Esophagus (tissue), 2 donors: Measurements from ENCODE around the gene LARP4. TPM values are rescaled to one million over a fixed set of nuclear protein-coding genes. Genes with fewer than 3 reads are reported as not detected.

Source experiments
- H3K27ac ChIP-seq, 2 donors: one replicate each; pipeline ENCODE4 v1.5.1; 2013; ENCODE audit warnings: low read depth in 2 of 2, mild to moderate bottlenecking in 2 of 2, inconsistent platforms in 1 of 2, low read length in 1 of 2, moderate library complexity in 1 of 2
- H3K27me3 ChIP-seq, 2 donors: one replicate each; pipeline ENCODE4 v1.6.1; 2013; ENCODE audit warnings: low read length in 2 of 2, control low read depth in 1 of 2, mild to moderate bottlenecking in 1 of 2; ENCODE audit not compliant: insufficient read depth in 2 of 2, control insufficient read depth in 1 of 2
- H3K36me3 ChIP-seq, 2 donors: one replicate each; pipeline ENCODE4 v1.6.1; 2013; ENCODE audit warnings: low read length in 1 of 2; ENCODE audit not compliant: control insufficient read depth in 2 of 2, insufficient read depth in 2 of 2
- H3K4me1 ChIP-seq, 2 donors: one replicate each; pipeline ENCODE4 v1.6.1; 2013; ENCODE audit warnings: low read length in 1 of 2; ENCODE audit not compliant: control insufficient read depth in 2 of 2, insufficient read depth in 2 of 2
- H3K4me3 ChIP-seq, 2 donors: one replicate each; pipeline ENCODE4 v1.5.1; 2013; ENCODE audit warnings: low read length in 2 of 2, mild to moderate bottlenecking in 2 of 2, low read depth in 1 of 2, moderate library complexity in 1 of 2
- H3K9me3 ChIP-seq, 2 donors: one replicate each; pipeline ENCODE4 v1.6.1; 2013; ENCODE audit warnings: mild to moderate bottlenecking in 2 of 2, low read depth in 1 of 2, low read length in 1 of 2, moderate library complexity in 1 of 2; ENCODE audit not compliant: control insufficient read depth in 2 of 2, insufficient read depth in 1 of 2
- WGBS, 2 donors: extraction: QIAGEN DNeasy Blood & Tissue Kit; methylation state at CpG; one replicate each; pipeline ENCODE4 v1.1.7; 2013; 5-methylcytosine and 5-hydroxymethylcytosine counted together
- polyA plus RNA-seq, 2 donors: library from polyadenylated mRNA; stranded (reverse); fragments of 200-250 nt; gene quantifications; one replicate each; pipeline ENCODE4 v1.2.3, GENCODE V29; 2013
- donor health status: healthy with polysubstance abuse.
- donor health status: Bipolar disorder and iron deficiency.

The LARP4 gene
- polyA plus RNA-seq, 2 donors, result 7.5 to 8.1 TPM

DNA sequence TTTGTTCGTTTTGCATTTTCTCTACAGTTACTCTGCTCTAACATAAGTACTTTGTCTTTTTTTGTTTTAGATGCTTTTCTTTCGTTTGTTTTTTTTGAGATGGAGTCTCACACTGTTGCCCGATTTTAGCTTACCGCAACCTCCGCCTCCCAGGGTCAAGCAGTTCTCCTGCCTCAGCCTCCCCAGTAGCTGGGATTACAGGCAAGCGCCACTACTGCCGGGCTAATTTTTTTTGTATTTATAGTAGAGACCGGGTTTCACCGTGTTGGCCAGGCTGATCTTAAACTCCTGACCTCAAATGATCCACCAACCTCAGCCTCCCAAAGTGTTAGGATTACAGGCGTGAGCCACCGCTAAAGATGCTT is 106.8 kb downstream of the LARP4 start:
- 55 to 64% methylated on average over 11 of the region's 11 CpGs for WGBS, 2 donors
- Histone ChIP-seq H3K9me3 (no peaks in the 10 kb centered on the region), H3K4me1 (peaks cover 0 to 1% of the 10 kb centered on the region in 2 donors), H3K27me3 (no peaks in the 10 kb centered on the region), H3K36me3 (no peaks in the 10 kb centered on the region), H3K27ac (peak overlapping the region; percentile 31 to 63), H3K4me3 (peak overlapping the region in 1 of 2 donors; percentile 68)

DNA sequence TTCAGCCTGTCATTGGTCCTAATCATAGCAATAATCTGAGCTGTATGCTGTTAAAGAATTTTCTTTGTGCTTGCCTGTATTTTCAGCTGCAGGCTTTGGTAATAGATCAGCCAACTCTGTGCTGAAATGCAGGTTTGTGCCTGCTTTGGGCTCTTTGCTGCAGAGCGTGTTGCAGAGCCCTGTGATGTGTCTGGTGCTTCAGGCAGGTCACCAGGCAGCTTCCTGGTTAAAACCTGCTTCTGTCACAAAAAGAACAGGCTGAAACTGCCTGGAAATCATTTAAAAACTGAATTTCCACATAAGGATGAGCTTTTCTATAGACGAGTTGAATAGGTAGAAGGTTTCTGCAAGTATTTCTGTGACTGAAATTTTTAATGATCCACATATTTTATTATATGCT is 107.2 kb downstream of the LARP4 start:
- 24 to 50% methylated on average over 2 of the region's 2 CpGs for WGBS, 2 donors
- Histone ChIP-seq H3K27ac (peak overlapping the region in 1 of 2 donors; percentile 31), H3K27me3 (no peaks in the 10 kb centered on the region), H3K4me3 (no peak overlapping the region), H3K9me3 (no peaks in the 10 kb centered on the region), H3K4me1 (peaks cover 0 to 1% of the 10 kb centered on the region in 2 donors), H3K36me3 (no peaks in the 10 kb centered on the region)

DNA sequence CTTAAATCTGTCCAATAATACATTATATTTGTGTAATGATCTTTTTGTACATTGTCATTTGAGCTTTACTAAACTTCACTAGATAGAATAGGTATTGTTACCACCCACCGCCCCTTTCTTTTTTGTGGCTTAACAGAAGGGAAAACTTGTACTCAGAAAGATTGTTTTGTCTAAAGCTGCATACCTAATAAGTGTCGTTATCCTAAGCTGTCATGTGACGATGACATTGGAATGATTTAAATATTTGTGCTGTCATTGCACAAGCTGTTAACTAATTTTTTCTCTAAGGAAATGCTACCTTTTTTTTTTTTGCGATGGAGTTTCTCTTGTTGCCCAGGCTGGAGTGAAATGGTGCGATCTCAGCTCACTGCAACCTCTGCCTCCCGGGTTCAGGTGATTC is 107.7 kb downstream of the LARP4 start:
- Histone ChIP-seq H3K36me3 (no peaks in the 10 kb centered on the region), H3K4me1 (peaks cover 0 to 1% of the 10 kb centered on the region in 2 donors), H3K4me3 (no peak overlapping the region), H3K27ac (no peak overlapping the region), H3K9me3 (no peaks in the 10 kb centered on the region), H3K27me3 (no peaks in the 10 kb centered on the region)
- 60 to 61% methylated on average over 6 of the region's 6 CpGs for WGBS, 2 donors

DNA sequence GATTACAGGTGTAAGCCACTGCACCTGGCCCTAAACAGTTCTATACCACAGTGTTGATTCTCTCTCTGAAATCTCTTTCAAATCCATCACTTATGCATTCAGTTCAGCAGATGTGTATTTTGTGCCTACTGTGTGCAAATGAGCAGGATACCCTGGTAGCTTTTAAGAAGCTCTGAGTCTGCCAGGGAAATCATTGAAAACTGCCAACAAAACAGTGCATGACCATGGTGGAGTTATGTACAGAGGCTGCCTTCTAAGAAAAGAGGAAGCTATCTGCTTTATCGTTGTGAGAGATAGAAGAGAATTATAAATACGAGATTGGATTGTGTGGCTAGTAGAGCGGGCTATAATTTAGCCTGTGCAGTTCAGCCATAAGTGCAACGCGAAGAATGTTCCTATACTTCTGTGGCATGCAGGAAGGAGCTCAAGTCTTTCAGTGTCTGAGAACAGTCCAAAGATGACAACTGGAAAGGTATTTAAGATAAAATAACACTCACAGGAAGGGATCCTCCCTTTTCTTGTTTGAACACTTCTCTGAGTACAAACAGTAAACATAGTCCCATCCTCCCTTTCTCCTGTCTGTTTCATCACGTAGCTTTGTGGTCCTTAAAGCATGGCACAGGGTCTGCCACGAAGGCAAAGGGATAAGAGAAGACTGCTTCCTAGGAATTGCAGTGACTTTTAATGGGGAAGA is 108.4 kb downstream of the LARP4 start:
- no peaks in the 10 kb centered on the region for H3K36me3 ChIP-seq
- no peak overlapping the region for H3K4me3 ChIP-seq
- peak overlapping the region; percentile 17 to 18 for H3K27ac ChIP-seq
- H3K4me1 ChIP-seq, result peaks cover 0 to 1% of the 10 kb centered on the region in 2 donors
- 55 to 58% methylated on average over 7 of the region's 7 CpGs for WGBS, 2 donors
- H3K9me3 ChIP-seq, result no peaks in the 10 kb centered on the region
- no peaks in the 10 kb centered on the region for H3K27me3 ChIP-seq

DNA sequence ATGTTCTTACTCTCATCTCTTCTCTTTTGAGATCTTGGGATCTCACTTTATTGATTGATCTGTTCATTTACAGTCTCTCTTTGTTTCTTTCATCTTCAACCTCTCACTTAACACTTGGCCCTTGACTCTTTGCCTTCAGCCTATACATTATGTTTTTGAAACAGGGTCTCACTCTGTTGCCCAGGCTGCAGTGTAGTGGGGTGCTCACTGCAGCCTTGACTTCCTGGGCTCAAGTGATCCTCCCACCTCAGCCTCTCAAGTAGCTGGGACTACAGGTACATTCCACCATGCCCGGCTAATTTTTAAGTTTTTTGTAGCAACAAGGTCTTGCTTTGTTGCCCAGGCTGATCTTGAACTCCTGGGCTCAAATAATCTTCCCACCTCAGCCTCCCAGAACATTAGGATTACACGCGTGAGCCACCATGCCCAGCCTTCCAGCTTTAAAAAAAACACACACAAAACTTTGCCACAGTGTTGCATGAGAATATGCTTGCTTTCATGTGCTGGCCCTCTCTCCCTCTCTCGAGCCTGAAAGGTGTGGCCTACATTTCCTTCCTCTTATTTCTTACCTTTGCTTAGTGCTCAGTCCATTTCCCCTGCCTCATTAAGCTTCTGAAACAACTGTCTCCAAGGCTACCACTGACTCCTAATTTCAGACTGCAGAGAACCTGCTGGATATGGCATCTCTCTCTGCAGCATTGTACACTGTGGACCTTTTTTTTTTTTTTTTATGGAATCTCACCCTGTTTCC is 114.0 kb downstream of the LARP4 start:
- no peaks in the 10 kb centered on the region for H3K4me1 ChIP-seq
- H3K27ac ChIP-seq, result peak overlapping the region in 1 of 2 donors; percentile 36
- H3K4me3 ChIP-seq, result no peak overlapping the region
- no peaks in the 10 kb centered on the region for H3K36me3 ChIP-seq
- H3K27me3 ChIP-seq, result no peaks in the 10 kb centered on the region
- 70 to 75% methylated on average over 4 of the region's 4 CpGs for WGBS, 2 donors
- no peaks in the 10 kb centered on the region for H3K9me3 ChIP-seq

DNA sequence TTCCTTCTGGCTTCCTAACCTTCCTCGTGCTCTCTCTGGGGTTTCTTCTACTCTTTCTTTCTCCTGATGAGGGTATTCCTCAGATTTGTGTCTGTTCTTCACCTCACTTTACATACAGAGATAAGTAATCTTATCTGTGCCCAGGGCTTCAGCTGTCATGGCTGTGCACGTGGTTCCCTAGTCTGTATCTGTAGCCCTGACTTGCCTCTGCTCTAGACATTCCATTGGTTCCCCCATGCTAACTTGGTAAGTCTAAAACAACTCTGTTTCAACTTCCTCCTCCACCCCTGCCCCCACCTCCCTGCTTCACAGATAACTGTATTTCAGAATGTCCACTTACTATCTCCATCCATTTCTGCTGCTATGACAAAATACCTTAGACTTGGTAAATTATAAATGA is 114.9 kb downstream of the LARP4 start:
- Histone ChIP-seq H3K36me3 (no peaks in the 10 kb centered on the region), H3K4me1 (no peaks in the 10 kb centered on the region), H3K4me3 (no peak overlapping the region), H3K27ac (no peak overlapping the region), H3K27me3 (no peaks in the 10 kb centered on the region), H3K9me3 (no peaks in the 10 kb centered on the region)
- WGBS, 2 donors, result 73 to 78% methylated on average over 2 of the region's 2 CpGs

DNA sequence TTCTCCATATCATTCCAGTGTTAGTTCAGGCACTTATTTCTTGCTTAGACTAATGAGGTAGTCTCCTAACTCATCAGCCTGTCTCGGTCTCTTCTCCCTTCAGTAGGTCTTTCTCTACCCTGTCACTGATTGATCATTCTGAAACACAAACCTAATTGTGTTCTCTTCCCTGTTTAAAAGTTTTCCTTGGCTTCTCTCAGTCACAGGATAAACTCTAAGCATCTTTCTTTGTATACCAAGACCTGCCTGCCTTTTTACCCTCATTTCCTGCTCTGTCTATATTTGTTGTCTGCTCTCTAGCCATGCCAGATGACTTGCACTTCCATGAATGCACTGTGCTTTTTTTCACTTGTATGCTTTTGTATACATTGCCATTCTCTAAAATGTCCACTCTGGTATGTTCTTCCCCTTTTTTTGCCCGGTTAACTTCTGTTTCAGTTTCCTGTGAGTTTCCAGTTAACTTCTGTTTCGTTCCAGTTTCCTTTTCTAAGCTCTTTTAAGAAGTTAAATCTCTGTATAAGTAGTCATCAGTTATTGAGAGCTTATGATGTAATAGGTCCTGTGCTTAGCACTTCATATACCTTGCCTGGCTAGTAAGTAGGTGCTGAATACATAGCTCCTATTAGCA is 116.8 kb downstream of the LARP4 start:
- H3K36me3 ChIP-seq, result no peaks in the 10 kb centered on the region
- no peaks in the 10 kb centered on the region for H3K9me3 ChIP-seq
- H3K27ac ChIP-seq, result peak overlapping the region; percentile 75 to 80
- no peaks in the 10 kb centered on the region for H3K27me3 ChIP-seq
- H3K4me1 ChIP-seq, result no peaks in the 10 kb centered on the region
- whole genome bisulfite sequencing, 2 donors, result 24 to 32% methylated on average over 3 of the region's 3 CpGs
- peak overlapping the region in 1 of 2 donors; percentile 35 for H3K4me3 ChIP-seq

DNA sequence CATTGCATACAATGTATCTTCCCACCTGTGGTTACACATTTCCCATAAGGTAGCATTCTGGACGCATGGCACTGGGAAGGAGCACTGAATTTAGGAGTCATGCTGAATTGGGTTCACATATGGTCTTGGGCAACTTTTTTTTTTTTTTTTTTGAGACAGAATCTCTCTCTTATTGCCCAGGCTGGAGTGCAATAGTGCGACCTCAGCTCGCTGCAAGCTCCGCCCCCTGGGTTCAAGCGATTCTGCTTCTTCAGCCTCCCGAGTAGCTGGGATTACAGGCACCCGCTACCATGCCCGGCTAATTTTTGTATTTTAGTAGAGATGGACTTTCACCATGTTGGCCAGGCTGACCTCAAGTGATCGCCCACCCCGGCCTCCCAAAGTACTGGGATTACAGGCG is 117.4 kb downstream of the LARP4 start:
- WGBS, 2 donors, result 89 to 92% methylated on average over 11 of the region's 11 CpGs
- Histone ChIP-seq H3K36me3 (no peaks in the 10 kb centered on the region), H3K27ac (peak overlapping the region in 1 of 2 donors; percentile 1), H3K9me3 (no peaks in the 10 kb centered on the region), H3K4me1 (no peaks in the 10 kb centered on the region), H3K4me3 (no peak overlapping the region), H3K27me3 (no peaks in the 10 kb centered on the region)

DNA sequence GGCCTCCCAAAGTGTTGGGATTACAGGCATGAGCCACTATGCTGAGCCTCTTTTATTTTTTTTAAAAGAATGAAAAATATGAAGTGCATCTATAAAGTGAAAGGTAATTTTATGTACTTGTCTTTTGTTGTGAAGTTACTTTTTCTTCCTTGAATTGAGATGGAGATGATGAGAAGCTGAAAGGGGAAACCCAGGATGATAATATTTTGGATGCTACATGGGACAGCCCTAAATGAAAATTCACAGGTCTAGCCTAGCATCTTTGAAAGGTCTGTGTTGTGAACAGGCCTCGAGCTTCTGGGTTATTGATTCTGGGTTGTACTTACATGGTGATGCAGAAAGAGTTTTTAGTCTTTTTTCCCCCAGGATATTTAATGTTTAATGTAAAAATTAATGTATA is 118.7 kb downstream of the LARP4 start:
- no peak overlapping the region for H3K27ac ChIP-seq
- H3K9me3 ChIP-seq, result no peaks in the 10 kb centered on the region
- H3K4me1 ChIP-seq, result no peaks in the 10 kb centered on the region
- H3K4me3 ChIP-seq, result no peak overlapping the region
- H3K36me3 ChIP-seq, result no peaks in the 10 kb centered on the region
- H3K27me3 ChIP-seq, result no peaks in the 10 kb centered on the region
- WGBS, 2 donors, result 84 to 86% methylated on average over 1 of the region's 1 CpG
